ENCODE data around the gene GDPD5. TPM values are rescaled to one million over a fixed set of nuclear protein-coding genes. Genes with fewer than 3 reads are reported as not detected.
A peak's percentile ranks its signal among the peaks of the same experiment; 100 is the strongest.

The GDPD5 gene
- total RNA-seq, 1 experiment from 2014 or later: 7.8 TPM

DNA sequence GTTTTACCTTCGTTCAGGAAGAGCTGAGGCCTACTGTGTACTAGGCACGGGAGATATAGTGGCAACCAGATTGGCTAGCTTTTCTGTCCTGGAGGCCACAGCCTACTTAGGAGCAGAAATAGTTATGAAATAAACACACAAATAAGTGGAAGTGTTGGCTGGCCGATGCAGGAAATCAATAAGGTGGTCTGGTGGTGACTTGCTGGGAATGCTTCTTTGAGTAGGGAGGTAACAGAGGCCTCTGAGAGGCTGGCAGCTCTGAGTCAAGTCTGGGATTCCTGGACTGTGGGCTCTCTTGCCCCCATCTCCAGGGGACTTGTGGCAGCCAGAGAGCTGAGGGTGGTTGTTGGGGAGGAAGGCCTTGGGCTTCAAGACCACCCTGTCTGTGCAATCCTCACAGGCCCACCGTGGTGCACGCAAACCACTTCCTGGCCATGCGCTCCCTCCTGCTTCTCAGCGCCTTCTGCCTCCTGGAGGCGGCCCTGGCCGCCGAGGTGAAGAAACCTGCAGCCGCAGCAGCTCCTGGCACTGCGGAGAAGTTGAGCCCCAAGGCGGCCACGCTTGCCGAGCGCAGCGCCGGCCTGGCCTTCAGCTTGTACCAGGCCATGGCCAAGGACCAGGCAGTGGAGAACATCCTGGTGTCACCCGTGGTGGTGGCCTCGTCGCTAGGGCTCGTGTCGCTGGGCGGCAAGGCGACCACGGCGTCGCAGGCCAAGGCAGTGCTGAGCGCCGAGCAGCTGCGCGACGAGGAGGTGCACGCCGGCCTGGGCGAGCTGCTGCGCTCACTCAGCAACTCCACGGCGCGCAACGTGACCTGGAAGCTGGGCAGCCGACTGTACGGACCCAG is 40.4 kb upstream of the GDPD5 start:
- H4K8ac ChIP-seq (replicated peaks; ENCODE audit: insufficient read length, low read depth, low read length): no peak overlapping the region
- no peak overlapping the region for H2BK5ac ChIP-seq (ENCODE audit: insufficient read length, low read length)
- H2AFZ ChIP-seq (ENCODE audit: low read length): no peak overlapping the region
- peaks cover 19% of the 10 kb centered on the region for H3K23me2 ChIP-seq (ENCODE audit: insufficient read length, low read depth, low read length, poor library complexity, severe bottlenecking)
- Mint-ChIP-seq H3K27ac (peak overlapping the region in 2 of 3 experiments; percentile 32 to 92; a peak in 3 of 7 replicates), H3K36me3 (ENCODE audit: insufficient read depth in 1 of 3, low read depth in 3 of 3) (peaks cover 41 to 67% (median 54%) of the 10 kb centered on the region in 3 experiments), H3K4me3 (peak overlapping the region in 1 of 2 experiments; percentile 16; a peak in 1 of 5 replicates), H3K4me1 (peaks cover 30 to 35% of the 10 kb centered on the region in 2 experiments), H3K9me3 (no peaks in the 10 kb centered on the region), H3K27me3 (ENCODE audit: low read depth) (no peaks in the 10 kb centered on the region)
- no peak overlapping the region for H2BK20ac ChIP-seq (ENCODE audit: low read depth, low read length, poor library complexity, severe bottlenecking)
- no peak overlapping the region for H3K9ac ChIP-seq (ENCODE audit: extremely low read depth, insufficient read length, low read length)
- no peak overlapping the region for H3K4me2 ChIP-seq (ENCODE audit: insufficient read depth, insufficient read length, low read length)
- TF ChIP-seq, protein P1, sequence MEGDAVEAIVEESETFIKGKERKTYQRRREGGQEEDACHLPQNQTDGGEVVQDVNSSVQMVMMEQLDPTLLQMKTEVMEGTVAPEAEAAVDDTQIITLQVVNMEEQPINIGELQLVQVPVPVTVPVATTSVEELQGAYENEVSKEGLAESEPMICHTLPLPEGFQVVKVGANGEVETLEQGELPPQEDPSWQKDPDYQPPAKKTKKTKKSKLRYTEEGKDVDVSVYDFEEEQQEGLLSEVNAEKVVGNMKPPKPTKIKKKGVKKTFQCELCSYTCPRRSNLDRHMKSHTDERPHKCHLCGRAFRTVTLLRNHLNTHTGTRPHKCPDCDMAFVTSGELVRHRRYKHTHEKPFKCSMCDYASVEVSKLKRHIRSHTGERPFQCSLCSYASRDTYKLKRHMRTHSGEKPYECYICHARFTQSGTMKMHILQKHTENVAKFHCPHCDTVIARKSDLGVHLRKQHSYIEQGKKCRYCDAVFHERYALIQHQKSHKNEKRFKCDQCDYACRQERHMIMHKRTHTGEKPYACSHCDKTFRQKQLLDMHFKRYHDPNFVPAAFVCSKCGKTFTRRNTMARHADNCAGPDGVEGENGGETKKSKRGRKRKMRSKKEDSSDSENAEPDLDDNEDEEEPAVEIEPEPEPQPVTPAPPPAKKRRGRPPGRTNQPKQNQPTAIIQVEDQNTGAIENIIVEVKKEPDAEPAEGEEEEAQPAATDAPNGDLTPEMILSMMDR (conservative IDR thresholded peaks at IDR 0.05): no peak
- H2BK15ac ChIP-seq (ENCODE audit: low read depth, low read length): no peak overlapping the region
- peaks cover 32% of the 10 kb centered on the region; the same call in 1 of the 2 replicates for H3K79me2 ChIP-seq (ENCODE audit: insufficient read depth, low read length)
- no peak overlapping the region for H2BK120ac ChIP-seq (ENCODE audit: low read depth, low read length, poor library complexity, severe bottlenecking)
- no peak for DNase-seq
- no peaks in the 10 kb centered on the region for H3K27me3 ChIP-seq (ENCODE audit: insufficient read depth, low read length)
- WGBS (ENCODE audit: extremely low coverage, insufficient read length, low lambda C conversion rate): no CpG with 5 or more reads among the region's 43 CpGs
- H3T11ph ChIP-seq (ENCODE audit: low read length): no peak overlapping the region
- no peak overlapping the region for H2AK5ac ChIP-seq (ENCODE audit: insufficient read length, low read length)
- peaks cover 9% of the 10 kb centered on the region for H3K4me1 ChIP-seq (ENCODE audit: insufficient read depth, low read length)
- H4K20me1 ChIP-seq (ENCODE audit: control insufficient read depth, insufficient read depth, insufficient read length): no peaks in the 10 kb centered on the region
- no peak overlapping the region for H4K91ac ChIP-seq (ENCODE audit: insufficient read length, low read depth, low read length)
- H3K56ac ChIP-seq (ENCODE audit: insufficient read length, low read depth, low read length): no peak overlapping the region
- no peak overlapping the region for H2BK12ac ChIP-seq (ENCODE audit: insufficient read length, low read depth, low read length)
- H3K27ac ChIP-seq (ENCODE audit: insufficient read length, low read depth, low read length): no peak overlapping the region
- no peak overlapping the region for H3K18ac ChIP-seq (ENCODE audit: insufficient read length, low read depth, low read length)
- no peak overlapping the region for H3K23ac ChIP-seq (ENCODE audit: insufficient read length, low read depth, low read length)
- no peaks in the 10 kb centered on the region for H3K9me3 ChIP-seq (ENCODE audit: control insufficient read depth, low read depth, low read length)
- no peak overlapping the region for H3K4ac ChIP-seq (ENCODE audit: low read depth, low read length)
- H3K14ac ChIP-seq (ENCODE audit: insufficient read depth, low read length): no peak overlapping the region; the same call in 1 of the 2 replicates
- no peak overlapping the region for H4K5ac ChIP-seq (ENCODE audit: insufficient read length, low read depth, low read length)
- peaks cover 3% of the 10 kb centered on the region for H3K79me1 ChIP-seq (ENCODE audit: insufficient read depth, low read depth, low read length, poor library complexity, severe bottlenecking)
